GM21526 (cell line): ENCODE data around the gene CD59.
"Not testable (repeated sequence)": the region's sequence is repeated elsewhere in the genome, so short reads cannot be mapped to it uniquely, and the experiment has no call there.

Source experiments
- ATAC-seq: cut with Tn5 transposase; IDR thresholded peaks from one replicate; pipeline ENCODE4 v1.9.1; 2021; ENCODE audit warnings: moderate library complexity; ENCODE audit not compliant: unreplicated experiment, low FRiP score

CD59 gene

GRCh38 chr11:33696931-33697638, 39.1 kb downstream of the CD59 start:
- ATAC-seq, result no peak

- ATAC-seq, result no peak
These were observed 39.8 kb downstream of the CD59 start for GRCh38 chr11:33696411-33696810.

- ATAC-seq, result no peak
These were observed 41.1 kb downstream of the CD59 start for GRCh38 chr11:33695051-33695566.

- ATAC-seq, result no peak
These were observed 41.7 kb downstream of the CD59 start for GRCh38 chr11:33694346-33695050.

GRCh38 chr11:33692541-33692940, 43.7 kb downstream of the CD59 start:
- no peak for ATAC-seq

- ATAC-seq, result no peak
These were observed 44.2 kb downstream of the CD59 start for GRCh38 chr11:33692013-33692504.

GRCh38 chr11:33691066-33691864, 45.0 kb downstream of the CD59 start:
- ATAC-seq, result no peak

DNA sequence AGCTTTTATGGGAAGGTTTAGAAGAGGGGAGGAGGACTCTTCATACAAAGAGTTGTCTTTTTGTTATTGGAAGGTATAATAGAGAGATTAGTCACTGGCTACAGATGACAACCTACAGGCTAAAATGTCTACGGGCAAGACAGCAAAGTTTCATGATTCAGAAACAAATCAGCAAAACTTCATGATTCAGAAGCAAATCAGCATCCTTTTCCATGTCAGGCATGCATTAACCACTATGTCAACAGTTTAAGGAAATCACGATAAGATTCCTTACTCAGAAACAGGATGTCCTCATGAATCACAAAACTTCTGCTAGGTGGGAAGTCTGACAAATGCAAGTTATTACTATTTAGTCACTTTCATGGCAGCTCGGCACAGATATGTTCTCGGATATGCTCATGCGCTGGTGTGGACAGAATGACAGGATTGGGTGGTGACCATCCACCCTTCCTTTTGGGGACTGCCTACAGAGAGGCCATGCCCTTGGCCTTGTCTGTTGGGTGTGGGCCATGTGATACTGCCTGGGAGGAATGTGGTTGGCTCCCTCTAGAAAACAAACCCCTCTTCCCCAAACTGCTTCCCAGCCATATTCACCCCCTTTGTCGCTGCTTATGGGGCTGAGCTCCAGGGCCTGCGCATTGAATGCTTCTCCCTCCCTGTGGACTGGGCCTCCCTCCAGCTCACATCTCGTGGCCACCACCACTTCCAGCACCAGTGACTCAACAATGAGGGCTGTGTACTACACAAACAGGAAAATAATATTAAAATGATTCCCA, 45.7 kb downstream of the CD59 start:
- ATAC-seq, result no peak

DNA sequence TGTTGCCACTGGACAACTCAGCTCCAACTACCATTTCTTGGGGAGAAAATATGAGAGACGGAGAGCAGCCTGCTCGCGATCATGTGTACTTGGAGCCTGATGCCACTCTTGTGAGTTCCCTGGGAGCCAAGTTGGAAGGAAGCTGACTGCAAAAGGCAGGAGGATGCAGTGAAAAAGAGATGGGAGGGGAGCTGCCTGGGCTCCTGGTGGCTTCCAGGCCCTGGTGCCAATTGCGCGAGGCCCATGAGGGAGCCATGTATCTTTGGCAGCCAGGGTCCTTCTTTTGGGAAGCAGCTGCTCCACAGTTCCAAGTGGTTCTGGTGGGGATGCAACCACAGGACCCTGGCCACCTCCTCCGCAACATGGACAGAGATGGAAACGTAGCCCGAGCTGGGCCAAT, 46.7 kb downstream of the CD59 start:
- no peak for ATAC-seq

- ATAC-seq, result no peak
These were observed 47.1 kb downstream of the CD59 start for GRCh38 chr11:33689085-33689484.

- ATAC-seq, result no peak
These were observed 48.3 kb downstream of the CD59 start for GRCh38 chr11:33687733-33688479.

DNA sequence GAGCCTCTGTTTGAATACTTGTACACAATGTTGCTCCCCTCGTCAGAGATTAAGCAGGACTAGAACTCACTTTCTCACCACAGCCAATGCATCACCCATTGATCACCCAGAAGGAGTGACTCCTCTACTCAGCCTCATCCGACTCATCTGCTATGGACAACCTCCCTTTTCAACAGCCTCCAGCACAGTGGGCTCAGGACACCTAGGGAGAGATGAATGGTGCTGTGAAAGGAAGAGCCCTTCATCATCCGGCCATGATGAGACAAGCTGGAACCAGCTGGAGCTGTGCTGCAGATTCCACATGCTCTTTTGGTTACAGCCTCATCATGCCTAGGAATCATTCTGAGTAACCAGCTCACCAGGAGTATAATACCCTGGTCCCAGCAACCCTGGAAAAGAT, 51.1 kb downstream of the CD59 start:
- ATAC-seq, result no peak

DNA sequence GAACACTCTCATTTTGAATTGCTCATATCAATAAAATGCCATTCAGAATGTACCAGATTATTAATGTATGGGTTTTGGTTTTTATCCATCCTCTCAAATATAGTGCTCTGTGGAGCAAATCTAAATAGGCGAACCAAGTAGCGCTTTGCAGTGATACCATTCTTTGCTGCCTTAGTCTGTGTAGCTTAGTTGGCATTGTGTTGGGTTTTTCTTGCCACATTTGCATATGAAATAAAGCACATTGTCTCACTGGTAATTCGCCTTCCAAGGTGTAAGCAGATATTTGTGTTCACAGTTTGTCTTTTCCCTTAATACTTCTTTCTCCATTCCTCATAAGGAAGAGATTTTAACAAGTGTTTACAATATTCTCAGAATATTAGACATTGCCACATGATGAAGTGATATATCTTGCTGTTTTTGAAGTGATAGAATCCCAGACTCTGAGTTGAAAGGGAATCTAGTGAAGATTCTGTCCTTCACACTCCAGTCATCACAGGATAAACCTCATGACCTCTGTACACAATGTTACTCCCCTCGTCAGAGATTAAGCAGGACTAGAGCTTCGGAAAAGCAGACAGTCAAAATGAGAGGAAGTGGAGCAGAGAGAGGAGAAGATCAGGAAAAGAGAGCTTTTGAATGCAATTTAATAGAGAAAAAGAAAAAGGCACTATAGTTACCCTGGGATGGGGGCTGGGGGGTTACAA, 52.1 kb downstream of the CD59 start:
- ATAC-seq, result no peak

DNA sequence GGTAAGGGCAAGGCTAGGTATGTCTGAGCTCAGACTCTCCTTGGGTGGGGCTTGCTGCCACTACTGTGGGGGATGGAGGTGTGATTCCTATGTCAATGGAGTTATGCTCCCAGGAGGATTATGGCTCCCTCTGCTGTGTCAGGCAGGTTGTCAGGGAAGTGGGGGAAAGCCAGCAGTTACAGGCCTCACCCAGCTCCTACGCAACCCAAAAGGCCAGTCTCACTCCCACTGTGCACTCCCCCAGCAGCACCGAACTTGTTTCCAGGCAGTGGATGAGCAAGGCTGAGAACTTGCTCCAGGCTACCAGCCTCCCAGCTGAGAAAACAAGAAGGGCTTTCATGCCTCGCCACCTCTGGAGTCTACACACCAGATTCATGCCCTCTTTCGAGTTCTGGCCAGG, 53.8 kb downstream of the CD59 start:
- no peak for ATAC-seq

GRCh38 chr11:33682019-33682418, 54.2 kb downstream of the CD59 start:
- no peak for ATAC-seq

DNA sequence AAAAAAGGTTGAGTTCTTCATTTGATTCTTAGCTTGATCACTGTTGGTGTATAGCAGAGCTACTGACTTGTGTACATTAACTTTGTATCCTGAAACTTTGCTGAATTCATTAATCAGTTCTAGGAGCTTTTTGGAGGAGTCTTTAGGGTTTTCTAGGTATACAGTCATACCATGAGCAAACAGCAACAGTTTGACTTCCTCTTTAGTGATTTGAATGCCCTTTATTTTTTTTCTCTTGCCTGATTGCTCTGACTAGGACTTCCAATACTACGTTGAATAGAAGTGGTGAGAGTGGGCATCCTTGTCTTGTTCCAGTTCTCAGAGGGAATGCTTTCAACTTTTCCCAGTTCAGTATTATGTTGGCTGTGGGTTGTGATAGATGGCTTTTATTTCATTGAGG, 57.6 kb downstream of the CD59 start:
- not testable (repeated sequence) for ATAC-seq

DNA sequence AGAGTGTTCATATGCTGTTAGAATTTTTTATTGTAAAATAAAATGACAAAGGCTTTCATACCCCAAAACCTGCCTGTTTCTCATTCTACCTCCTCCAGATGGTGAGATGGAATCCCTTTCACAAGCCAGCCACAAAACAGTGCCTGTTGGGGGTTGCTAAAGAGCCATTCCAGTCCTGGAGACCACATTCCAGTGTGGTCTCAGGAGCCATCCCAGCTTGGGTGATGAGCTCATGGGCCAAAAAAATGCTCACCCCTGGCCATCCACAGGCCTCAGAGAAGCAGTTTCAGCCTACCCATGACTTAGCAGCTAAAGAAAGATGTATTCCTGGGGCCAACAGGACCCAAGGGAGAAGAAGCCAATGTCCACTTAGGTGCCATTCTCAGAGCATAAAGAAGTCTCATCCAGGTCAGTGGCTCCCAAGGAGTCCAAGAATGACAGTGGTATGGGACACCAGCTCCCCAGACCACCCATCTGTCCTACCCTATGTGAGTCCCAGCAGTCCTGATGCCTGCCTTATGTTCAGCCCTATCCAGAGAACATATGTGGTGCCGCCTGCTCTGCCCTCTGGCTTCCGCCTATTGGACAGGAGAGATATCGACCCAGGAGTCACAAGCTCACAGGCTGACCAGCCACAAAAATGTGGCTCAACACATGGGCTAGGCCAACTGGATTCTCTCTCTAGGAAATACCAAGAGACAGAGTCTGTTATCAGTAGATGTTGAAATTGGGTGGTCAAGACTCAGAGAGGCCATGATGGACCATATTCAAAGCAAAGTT, 62.0 kb downstream of the CD59 start:
- ATAC-seq, result no peak

- no peak for ATAC-seq
These were observed 64.0 kb downstream of the CD59 start for GRCh38 chr11:33672273-33672672.
